ENCODE results near the gene FBN2.

The FBN2 gene

GRCh38 chr5:128258372-128258771, 279.7 kb downstream of the FBN2 start:
- Histone ChIP-seq H3K4me1 (ENCODE audit: control insufficient read depth, insufficient read depth, low read length) (peaks cover 3% of the 10 kb centered on the region), H3K9ac (ENCODE audit: low read depth, low read length) (no peak overlapping the region), H3K4me3 (ENCODE audit: low read depth, low read length) (no peak overlapping the region), H3K27me3 (ENCODE audit: control insufficient read depth, insufficient read depth, low read length) (no peaks in the 10 kb centered on the region), H3K36me3 (ENCODE audit: control insufficient read depth, insufficient read depth, low read length) (no peaks in the 10 kb centered on the region), H3K9me3 (ENCODE audit: control insufficient read depth, insufficient read depth, low read length) (no peaks in the 10 kb centered on the region)

GRCh38 chr5:128257076-128257475, 281.0 kb downstream of the FBN2 start:
- Histone ChIP-seq H3K9ac (ENCODE audit: low read depth, low read length) (no peak overlapping the region), H3K4me3 (ENCODE audit: low read depth, low read length) (no peak overlapping the region), H3K4me1 (ENCODE audit: control insufficient read depth, insufficient read depth, low read length) (no peaks in the 10 kb centered on the region), H3K36me3 (ENCODE audit: control insufficient read depth, insufficient read depth, low read length) (no peaks in the 10 kb centered on the region), H3K27me3 (ENCODE audit: control insufficient read depth, insufficient read depth, low read length) (no peaks in the 10 kb centered on the region), H3K9me3 (ENCODE audit: control insufficient read depth, insufficient read depth, low read length) (no peaks in the 10 kb centered on the region)

- Histone ChIP-seq H3K27me3 (ENCODE audit: control insufficient read depth, insufficient read depth, low read length) (no peaks in the 10 kb centered on the region), H3K4me1 (ENCODE audit: control insufficient read depth, insufficient read depth, low read length) (no peaks in the 10 kb centered on the region), H3K9ac (ENCODE audit: low read depth, low read length) (no peak overlapping the region), H3K4me3 (ENCODE audit: low read depth, low read length) (no peak overlapping the region), H3K36me3 (ENCODE audit: control insufficient read depth, insufficient read depth, low read length) (no peaks in the 10 kb centered on the region), H3K9me3 (ENCODE audit: control insufficient read depth, insufficient read depth, low read length) (no peaks in the 10 kb centered on the region)
Observed at GRCh38 chr5:128254789-128255188, 283.3 kb downstream of the FBN2 start.

GRCh38 chr5:128253880-128254279, 284.2 kb downstream of the FBN2 start:
- H3K4me3 ChIP-seq (ENCODE audit: low read depth, low read length), result no peak overlapping the region
- H3K36me3 ChIP-seq (ENCODE audit: control insufficient read depth, insufficient read depth, low read length), result no peaks in the 10 kb centered on the region
- H3K4me1 ChIP-seq (ENCODE audit: control insufficient read depth, insufficient read depth, low read length), result no peaks in the 10 kb centered on the region
- no peaks in the 10 kb centered on the region for H3K9me3 ChIP-seq (ENCODE audit: control insufficient read depth, insufficient read depth, low read length)
- H3K27me3 ChIP-seq (ENCODE audit: control insufficient read depth, insufficient read depth, low read length), result no peaks in the 10 kb centered on the region
- H3K9ac ChIP-seq (ENCODE audit: low read depth, low read length), result no peak overlapping the region

GRCh38 chr5:128253161-128253560, 284.9 kb downstream of the FBN2 start:
- Histone ChIP-seq H3K27me3 (ENCODE audit: control insufficient read depth, insufficient read depth, low read length) (no peaks in the 10 kb centered on the region), H3K4me1 (ENCODE audit: control insufficient read depth, insufficient read depth, low read length) (no peaks in the 10 kb centered on the region), H3K4me3 (ENCODE audit: low read depth, low read length) (no peak overlapping the region), H3K9me3 (ENCODE audit: control insufficient read depth, insufficient read depth, low read length) (no peaks in the 10 kb centered on the region), H3K9ac (ENCODE audit: low read depth, low read length) (no peak overlapping the region), H3K36me3 (ENCODE audit: control insufficient read depth, insufficient read depth, low read length) (no peaks in the 10 kb centered on the region)

GRCh38 chr5:128252756-128253155, 285.3 kb downstream of the FBN2 start:
- Histone ChIP-seq H3K9me3 (ENCODE audit: control insufficient read depth, insufficient read depth, low read length) (no peaks in the 10 kb centered on the region), H3K36me3 (ENCODE audit: control insufficient read depth, insufficient read depth, low read length) (no peaks in the 10 kb centered on the region), H3K4me1 (ENCODE audit: control insufficient read depth, insufficient read depth, low read length) (no peaks in the 10 kb centered on the region), H3K27me3 (ENCODE audit: control insufficient read depth, insufficient read depth, low read length) (no peaks in the 10 kb centered on the region), H3K4me3 (ENCODE audit: low read depth, low read length) (no peak overlapping the region), H3K9ac (ENCODE audit: low read depth, low read length) (no peak overlapping the region)

- Histone ChIP-seq H3K27me3 (ENCODE audit: control insufficient read depth, insufficient read depth, low read length) (no peaks in the 10 kb centered on the region), H3K9ac (ENCODE audit: low read depth, low read length) (no peak overlapping the region), H3K4me3 (ENCODE audit: low read depth, low read length) (no peak overlapping the region), H3K9me3 (ENCODE audit: control insufficient read depth, insufficient read depth, low read length) (no peaks in the 10 kb centered on the region), H3K4me1 (ENCODE audit: control insufficient read depth, insufficient read depth, low read length) (no peaks in the 10 kb centered on the region), H3K36me3 (ENCODE audit: control insufficient read depth, insufficient read depth, low read length) (no peaks in the 10 kb centered on the region)
Observed at GRCh38 chr5:128252196-128252595, 285.8 kb downstream of the FBN2 start.

- no peak overlapping the region for H3K4me3 ChIP-seq (ENCODE audit: low read depth, low read length)
- H3K27me3 ChIP-seq (ENCODE audit: control insufficient read depth, insufficient read depth, low read length), result no peaks in the 10 kb centered on the region
- H3K4me1 ChIP-seq (ENCODE audit: control insufficient read depth, insufficient read depth, low read length), result no peaks in the 10 kb centered on the region
- no peaks in the 10 kb centered on the region for H3K36me3 ChIP-seq (ENCODE audit: control insufficient read depth, insufficient read depth, low read length)
- no peaks in the 10 kb centered on the region for H3K9me3 ChIP-seq (ENCODE audit: control insufficient read depth, insufficient read depth, low read length)
- no peak overlapping the region for H3K9ac ChIP-seq (ENCODE audit: low read depth, low read length)
Observed at GRCh38 chr5:128245974-128246373, 292.1 kb downstream of the FBN2 start.

GRCh38 chr5:128243958-128244582, 294.0 kb downstream of the FBN2 start:
- no peak overlapping the region for H3K4me3 ChIP-seq (ENCODE audit: low read depth, low read length)
- H3K9me3 ChIP-seq (ENCODE audit: control insufficient read depth, insufficient read depth, low read length), result no peaks in the 10 kb centered on the region
- no peak overlapping the region for H3K9ac ChIP-seq (ENCODE audit: low read depth, low read length)

GRCh38 chr5:128241051-128241695, 296.9 kb downstream of the FBN2 start:
- Histone ChIP-seq H3K27me3 (ENCODE audit: control insufficient read depth, insufficient read depth, low read length) (no peaks in the 10 kb centered on the region), H3K36me3 (ENCODE audit: control insufficient read depth, insufficient read depth, low read length) (no peaks in the 10 kb centered on the region), H3K9ac (ENCODE audit: low read depth, low read length) (no peak overlapping the region), H3K9me3 (ENCODE audit: control insufficient read depth, insufficient read depth, low read length) (no peaks in the 10 kb centered on the region), H3K4me3 (ENCODE audit: low read depth, low read length) (no peak overlapping the region), H3K4me1 (ENCODE audit: control insufficient read depth, insufficient read depth, low read length) (no peaks in the 10 kb centered on the region)

More at GRCh38 chr5:128243958-128244582, 294.0 kb downstream of the FBN2 start:
- Histone ChIP-seq H3K27me3 (ENCODE audit: control insufficient read depth, insufficient read depth, low read length) (no peaks in the 10 kb centered on the region), H3K36me3 (ENCODE audit: control insufficient read depth, insufficient read depth, low read length) (no peaks in the 10 kb centered on the region), H3K4me1 (ENCODE audit: control insufficient read depth, insufficient read depth, low read length) (no peaks in the 10 kb centered on the region)

- H3K4me1 ChIP-seq (ENCODE audit: control insufficient read depth, insufficient read depth, low read length), result no peaks in the 10 kb centered on the region
- no peaks in the 10 kb centered on the region for H3K9me3 ChIP-seq (ENCODE audit: control insufficient read depth, insufficient read depth, low read length)
- H3K36me3 ChIP-seq (ENCODE audit: control insufficient read depth, insufficient read depth, low read length), result no peaks in the 10 kb centered on the region
- no peak overlapping the region for H3K9ac ChIP-seq (ENCODE audit: low read depth, low read length)
- H3K4me3 ChIP-seq (ENCODE audit: low read depth, low read length), result no peak overlapping the region
- no peaks in the 10 kb centered on the region for H3K27me3 ChIP-seq (ENCODE audit: control insufficient read depth, insufficient read depth, low read length)
Observed at GRCh38 chr5:128237546-128237945, 300.5 kb downstream of the FBN2 start.

- no peaks in the 10 kb centered on the region for H3K27me3 ChIP-seq (ENCODE audit: control insufficient read depth, insufficient read depth, low read length)
- no peaks in the 10 kb centered on the region for H3K9me3 ChIP-seq (ENCODE audit: control insufficient read depth, insufficient read depth, low read length)
- H3K4me1 ChIP-seq (ENCODE audit: control insufficient read depth, insufficient read depth, low read length), result no peaks in the 10 kb centered on the region
- no peak overlapping the region for H3K4me3 ChIP-seq (ENCODE audit: low read depth, low read length)
- H3K9ac ChIP-seq (ENCODE audit: low read depth, low read length), result no peak overlapping the region
- H3K36me3 ChIP-seq (ENCODE audit: control insufficient read depth, insufficient read depth, low read length), result no peaks in the 10 kb centered on the region
Observed at GRCh38 chr5:128237000-128237399, 301.0 kb downstream of the FBN2 start.

Measured in iPS-15b (cell line).